HFFc6 (cell line): ENCODE data around the gene IMPDH1. TPM values are rescaled to one million over a fixed set of nuclear protein-coding genes. Genes with fewer than 3 reads are reported as not detected.

Experiments used
- DNase-seq: peaks from one replicate; pipeline ENCODE4 v3.0.0-alpha.2; 2018
- H3K27ac Mint-ChIP-seq: 2 replicates; pipeline ENCODE4 v1.8.0; 2020; ENCODE audit warnings: mild to moderate bottlenecking, mixed read lengths
- H3K27me3 Mint-ChIP-seq: 2 replicates; pipeline ENCODE4 v1.8.0; 2021; ENCODE audit warnings: mild to moderate bottlenecking, moderate library complexity, mixed read lengths; ENCODE audit not compliant: insufficient read depth
- H3K36me3 Mint-ChIP-seq: 2 replicates; pipeline ENCODE4 v1.8.0; 2021; ENCODE audit warnings: low read depth, mixed read lengths
- H3K4me1 Mint-ChIP-seq: 2 replicates; pipeline ENCODE4 v1.8.0; 2020; ENCODE audit warnings: low read depth, mixed read lengths
- H3K4me3 Mint-ChIP-seq: 2 replicates; pipeline ENCODE4 v1.8.0; 2020; ENCODE audit warnings: mild to moderate bottlenecking, moderate library complexity, mixed read lengths
- H3K9me3 Mint-ChIP-seq: 2 replicates; pipeline ENCODE4 v1.8.0; 2020; ENCODE audit warnings: mild to moderate bottlenecking, mixed read lengths
- CTCF ChIP-seq: fragments of 200-600 bp; sonication (generic); IDR thresholded peaks from 2 replicates; pipeline ENCODE4 v1.5.0; 2021; ENCODE audit warnings: antibody characterized with exemption, mild to moderate bottlenecking
- total RNA-seq, 6 experiments: library from RNA; stranded (reverse); fragmentation: NEBNext Ultra II Directional; extraction: Animal tissue kit (Norgen Biotek cat#: 25700); gene quantifications; 2 replicates in 1 of 6; 3 replicates in 5 of 6; pipeline ENCODE4 v1.2.3, GENCODE V29; 2021

The IMPDH1 gene
- total RNA-seq, 6 experiments from 2014 or later = 81.8 to 107 (median 93.3) TPM

DNA sequence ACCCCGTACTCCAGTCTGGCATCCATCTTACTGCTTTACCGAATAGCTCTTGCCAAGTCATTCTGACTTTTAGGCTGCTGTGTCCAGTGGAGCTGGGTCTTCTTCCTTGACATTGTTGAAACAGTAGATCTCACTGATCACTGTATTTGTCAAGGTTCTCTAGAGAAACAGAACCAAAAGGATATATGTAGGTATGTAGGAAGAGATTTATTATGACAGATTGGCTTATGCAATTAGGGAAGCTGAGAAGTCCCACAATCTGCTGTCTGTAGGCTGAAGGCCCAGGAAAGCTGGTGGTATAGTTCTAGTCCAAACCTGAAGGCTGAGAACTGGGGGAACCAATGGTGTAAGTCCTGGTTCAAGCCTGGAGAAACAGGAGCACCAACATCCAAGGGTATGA lies 36.2 kb downstream of the IMPDH1 start:
- Mint-ChIP-seq H3K27me3 (peaks cover 49% of the 10 kb centered on the region), H3K27ac (no peak overlapping the region), H3K36me3 (no peaks in the 10 kb centered on the region), H3K4me1 (no peaks in the 10 kb centered on the region), H3K9me3 (peaks cover 4% of the 10 kb centered on the region; the same call in 1 of the 2 replicates), H3K4me3 (no peak overlapping the region)
- no peak for DNase-seq
- no peak for TF ChIP-seq CTCF

GRCh38 chr7:128370491-128370890 lies 39.3 kb downstream of the IMPDH1 start:
- no peak overlapping the region for H3K4me3 Mint-ChIP-seq
- DNase-seq = no peak
- H3K27ac Mint-ChIP-seq = no peak overlapping the region
- peaks cover 4% of the 10 kb centered on the region; the same call in 1 of the 2 replicates for H3K9me3 Mint-ChIP-seq
- H3K4me1 Mint-ChIP-seq = no peaks in the 10 kb centered on the region
- H3K36me3 Mint-ChIP-seq = no peaks in the 10 kb centered on the region
- peaks cover 44% of the 10 kb centered on the region for H3K27me3 Mint-ChIP-seq
- TF ChIP-seq CTCF = no peak

GRCh38 chr7:128366986-128367385 lies 42.8 kb downstream of the IMPDH1 start:
- Mint-ChIP-seq H3K9me3 (no peaks in the 10 kb centered on the region), H3K27ac (no peak overlapping the region), H3K36me3 (no peaks in the 10 kb centered on the region), H3K4me3 (no peak overlapping the region), H3K27me3 (peaks cover 54% of the 10 kb centered on the region), H3K4me1 (peaks cover 15% of the 10 kb centered on the region)
- no peak for DNase-seq
- no peak for TF ChIP-seq CTCF

GRCh38 chr7:128366300-128366699 lies 43.5 kb downstream of the IMPDH1 start:
- H3K4me1 Mint-ChIP-seq = peaks cover 18% of the 10 kb centered on the region
- H3K9me3 Mint-ChIP-seq = no peaks in the 10 kb centered on the region
- no peak overlapping the region for H3K4me3 Mint-ChIP-seq
- H3K27ac Mint-ChIP-seq = no peak overlapping the region
- peaks cover 57% of the 10 kb centered on the region for H3K27me3 Mint-ChIP-seq
- no peaks in the 10 kb centered on the region for H3K36me3 Mint-ChIP-seq
- DNase-seq = no peak
- no peak for TF ChIP-seq CTCF

- DNase-seq = no peak
- Mint-ChIP-seq H3K27ac (no peak overlapping the region), H3K4me3 (no peak overlapping the region), H3K9me3 (no peaks in the 10 kb centered on the region), H3K27me3 (peaks cover 61% of the 10 kb centered on the region), H3K4me1 (peaks cover 24% of the 10 kb centered on the region), H3K36me3 (no peaks in the 10 kb centered on the region)
- TF ChIP-seq CTCF = no peak
Measured at GRCh38 chr7:128365432-128365831, 44.4 kb downstream of the IMPDH1 start.
